ENCODE measurements around the gene EQTN.
A peak's percentile ranks its signal among the peaks of the same experiment; 100 is the strongest.

Gene EQTN

DNA sequence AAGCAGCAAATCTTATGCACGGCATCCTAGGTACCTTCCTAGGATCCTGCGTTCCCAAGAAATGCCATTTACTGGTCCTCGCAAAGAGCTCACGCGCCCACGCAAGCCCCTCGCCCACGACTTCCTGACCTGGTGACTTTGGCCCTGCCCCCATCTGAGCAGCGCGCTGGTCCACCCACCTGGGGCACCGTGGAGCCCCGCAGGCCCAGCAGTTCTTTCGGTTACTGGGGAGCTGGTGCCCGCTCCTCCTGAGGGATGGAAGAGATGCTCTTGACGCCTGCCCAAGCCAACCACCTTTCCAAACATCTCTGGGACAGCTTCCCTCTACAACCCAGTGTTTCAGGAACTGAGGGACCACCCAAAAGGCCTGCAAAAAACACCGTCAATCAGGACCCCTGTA, 16.7 kb downstream of the EQTN start:
- Histone ChIP-seq H3K27me3 (no peaks in the 10 kb centered on the region), H3K4me3 (no peak overlapping the region), H3K4me1 (peaks cover 0 to 4% (median 0%) of the 10 kb centered on the region in 4 donors), H3K27ac (no peak overlapping the region), H3K9me3 (no peaks in the 10 kb centered on the region), H3K36me3 (no peaks in the 10 kb centered on the region)
- no peak for DNase-seq
- intact Hi-C loops (cut with DNase I; ENCODE audit: low total_unique reads): no loop called here
- TF ChIP-seq, protein P1, sequence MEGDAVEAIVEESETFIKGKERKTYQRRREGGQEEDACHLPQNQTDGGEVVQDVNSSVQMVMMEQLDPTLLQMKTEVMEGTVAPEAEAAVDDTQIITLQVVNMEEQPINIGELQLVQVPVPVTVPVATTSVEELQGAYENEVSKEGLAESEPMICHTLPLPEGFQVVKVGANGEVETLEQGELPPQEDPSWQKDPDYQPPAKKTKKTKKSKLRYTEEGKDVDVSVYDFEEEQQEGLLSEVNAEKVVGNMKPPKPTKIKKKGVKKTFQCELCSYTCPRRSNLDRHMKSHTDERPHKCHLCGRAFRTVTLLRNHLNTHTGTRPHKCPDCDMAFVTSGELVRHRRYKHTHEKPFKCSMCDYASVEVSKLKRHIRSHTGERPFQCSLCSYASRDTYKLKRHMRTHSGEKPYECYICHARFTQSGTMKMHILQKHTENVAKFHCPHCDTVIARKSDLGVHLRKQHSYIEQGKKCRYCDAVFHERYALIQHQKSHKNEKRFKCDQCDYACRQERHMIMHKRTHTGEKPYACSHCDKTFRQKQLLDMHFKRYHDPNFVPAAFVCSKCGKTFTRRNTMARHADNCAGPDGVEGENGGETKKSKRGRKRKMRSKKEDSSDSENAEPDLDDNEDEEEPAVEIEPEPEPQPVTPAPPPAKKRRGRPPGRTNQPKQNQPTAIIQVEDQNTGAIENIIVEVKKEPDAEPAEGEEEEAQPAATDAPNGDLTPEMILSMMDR (IDR thresholded peaks at IDR 0.05): no peak

DNA sequence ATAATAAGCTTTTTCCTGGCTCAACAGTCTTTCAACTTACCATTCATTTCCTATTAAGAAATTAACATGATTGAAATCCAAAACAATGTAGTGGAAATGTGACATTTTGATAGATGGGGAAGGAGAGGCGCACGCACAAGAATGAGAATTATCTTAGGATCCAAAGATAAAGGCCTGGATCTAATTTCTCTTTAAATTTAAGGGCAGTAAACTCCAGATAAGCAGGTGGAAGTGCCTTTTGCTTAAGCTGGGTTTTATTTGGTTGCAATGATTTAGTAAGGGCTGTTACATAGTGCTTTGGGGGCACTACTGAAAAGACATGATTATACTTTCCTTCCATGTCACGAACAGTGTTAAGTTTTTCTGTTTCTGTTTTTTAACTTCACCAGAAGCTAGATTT, 17.3 kb downstream of the EQTN start:
- DNase-seq: no peak
- Histone ChIP-seq H3K4me3 (no peak overlapping the region), H3K4me1 (peaks cover 0 to 4% (median 0%) of the 10 kb centered on the region in 4 donors), H3K27me3 (no peaks in the 10 kb centered on the region), H3K9me3 (no peaks in the 10 kb centered on the region), H3K27ac (no peak overlapping the region), H3K36me3 (no peaks in the 10 kb centered on the region)
- intact Hi-C loops (cut with DNase I; ENCODE audit: low total_unique reads): loop anchor here (5.0 kb wide), 1 partner anchor 242 kb away; no protein-coding TSS in a partner anchor
- TF ChIP-seq, protein P1 (IDR thresholded peaks at IDR 0.05): no peak

DNA sequence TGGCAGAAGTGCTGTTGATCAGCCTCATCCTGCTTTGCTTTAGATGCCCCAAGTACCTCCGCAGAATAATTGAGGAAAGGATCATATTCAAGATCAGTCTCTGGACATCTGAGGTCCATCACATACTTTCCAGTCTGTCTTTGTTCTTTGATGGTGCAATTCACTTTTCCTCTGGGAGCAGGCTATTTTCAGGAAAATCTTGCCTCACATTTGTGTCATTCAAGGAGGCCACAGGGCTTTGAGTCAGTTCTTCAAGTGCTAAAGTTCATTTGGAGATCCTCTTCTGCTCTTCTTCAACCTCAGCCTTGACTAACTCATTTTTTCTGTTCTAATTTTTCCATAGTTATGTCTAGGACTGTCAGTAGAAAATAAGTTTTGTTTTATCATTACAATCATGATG, 18.6 kb downstream of the EQTN start:
- intact Hi-C loops (cut with DNase I; ENCODE audit: low total_unique reads): loop anchor here (5.0 kb wide), 1 partner anchor 241 kb away; no protein-coding TSS in a partner anchor
- H3K9me3 ChIP-seq: no peaks in the 10 kb centered on the region
- H3K4me3 ChIP-seq: no peak overlapping the region
- no peaks in the 10 kb centered on the region for H3K27me3 ChIP-seq
- no peaks in the 10 kb centered on the region for H3K36me3 ChIP-seq
- H3K27ac ChIP-seq: no peak overlapping the region
- TF ChIP-seq, protein P1 (IDR thresholded peaks at IDR 0.05): no peak
- no peak for DNase-seq
- peaks cover 0 to 4% (median 0%) of the 10 kb centered on the region in 4 donors for H3K4me1 ChIP-seq

DNA sequence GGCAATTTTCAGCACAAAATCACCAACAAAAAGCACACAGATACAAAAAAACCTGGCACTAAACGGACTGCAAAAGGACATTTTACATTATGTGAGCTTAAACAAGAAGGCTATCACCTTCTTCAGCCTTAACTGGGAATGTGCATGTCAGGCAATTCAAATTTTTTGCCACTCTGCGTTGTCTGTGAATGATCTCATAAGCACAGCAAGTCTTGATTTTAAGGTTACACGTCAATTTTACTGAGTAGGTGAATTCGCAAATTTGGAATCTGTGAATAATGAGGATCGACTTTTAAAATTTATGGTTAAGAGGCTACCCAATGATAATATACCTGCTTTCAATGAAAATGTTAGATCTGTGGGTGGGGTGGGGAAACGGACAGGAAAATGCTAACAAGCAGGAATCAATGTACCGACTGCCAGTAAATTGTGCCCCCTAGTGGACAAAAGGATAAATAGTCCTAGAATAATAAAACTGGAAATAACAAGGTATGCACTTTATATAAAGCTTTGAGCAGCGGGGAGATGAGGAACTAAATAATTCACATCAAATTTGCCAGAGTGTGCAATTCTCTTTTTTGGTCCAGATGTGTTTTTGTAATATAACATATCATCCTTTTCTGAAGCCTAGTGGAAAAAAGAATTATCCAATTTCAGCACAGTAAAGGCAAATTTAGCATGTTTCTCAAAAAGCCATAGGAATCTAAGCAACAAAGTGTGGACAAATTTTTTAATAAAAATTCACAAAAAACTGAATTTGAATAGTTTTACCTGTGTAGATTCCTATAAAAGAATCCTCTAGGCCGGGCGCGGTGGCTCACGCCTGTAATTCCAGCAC, 20.5 kb downstream of the EQTN start:
- DNase-seq: no peak
- TF ChIP-seq, protein P1 (IDR thresholded peaks at IDR 0.05): peak; percentile 70 to 72
- Histone ChIP-seq H3K4me1 (peaks cover 0 to 4% (median 0%) of the 10 kb centered on the region in 4 donors), H3K36me3 (no peaks in the 10 kb centered on the region), H3K9me3 (no peaks in the 10 kb centered on the region), H3K27me3 (no peaks in the 10 kb centered on the region), H3K27ac (no peak overlapping the region), H3K4me3 (peak overlapping the region in 1 of 2 donors; percentile 14)
- intact Hi-C loops (cut with DNase I; ENCODE audit: low total_unique reads): loop anchor here (5.0 kb wide), 1 partner anchor 239 kb away; no protein-coding TSS in a partner anchor

DNA sequence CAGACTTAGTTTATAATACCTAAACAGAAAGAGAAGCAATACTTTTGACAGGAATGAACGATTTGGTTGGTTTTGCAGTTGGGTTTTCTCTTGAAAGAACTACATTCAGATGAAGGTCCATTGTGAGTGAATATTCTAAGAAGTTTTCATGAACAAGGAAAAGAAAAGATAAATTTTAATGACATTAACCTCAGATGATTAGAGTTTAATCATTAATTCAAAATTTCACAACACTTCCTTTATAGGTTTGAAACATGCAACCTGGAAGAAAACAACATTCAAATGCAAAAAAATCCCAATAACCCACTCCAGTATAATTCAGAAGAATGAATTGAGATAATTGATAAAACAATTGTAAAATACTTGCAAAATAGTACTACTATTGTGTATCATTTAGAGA, 23.8 kb downstream of the EQTN start:
- TF ChIP-seq, protein P1 (IDR thresholded peaks at IDR 0.05): no peak
- H3K4me1 ChIP-seq: peaks cover 0 to 4% (median 0%) of the 10 kb centered on the region in 4 donors
- H3K9me3 ChIP-seq: no peaks in the 10 kb centered on the region
- DNase-seq: no peak
- H3K4me3 ChIP-seq: no peak overlapping the region
- no peak overlapping the region for H3K27ac ChIP-seq
- intact Hi-C loops (cut with DNase I; ENCODE audit: low total_unique reads): no loop called here
- no peaks in the 10 kb centered on the region for H3K36me3 ChIP-seq
- no peaks in the 10 kb centered on the region for H3K27me3 ChIP-seq
